Measurements from ENCODE around the gene RHBG. TPM values are rescaled to one million over a fixed set of nuclear protein-coding genes. Genes with fewer than 3 reads are reported as not detected.

The RHBG gene
- total RNA-seq, 4 donors from 2014 or later, result not detected

DNA sequence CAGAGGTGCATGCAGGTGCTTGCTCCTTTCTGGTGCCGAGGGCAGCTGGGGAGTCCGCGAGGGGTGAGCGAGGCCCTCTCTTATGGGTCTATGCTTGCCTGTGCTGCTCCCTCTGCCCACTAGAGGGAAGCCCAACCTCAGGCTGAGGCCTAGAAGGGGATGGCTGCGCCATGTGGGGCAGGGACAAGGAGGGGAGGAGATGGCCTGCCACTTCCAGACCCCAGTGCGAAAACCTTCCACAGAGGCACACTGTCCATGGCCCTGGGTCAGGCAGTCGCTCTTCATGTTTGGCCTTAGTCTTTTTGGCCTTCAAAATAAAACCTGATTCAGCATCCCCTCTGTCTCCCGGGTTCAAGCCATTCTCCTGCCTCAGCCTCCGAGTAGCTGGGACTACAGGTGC, 14.0 kb downstream of the RHBG start:
- Histone ChIP-seq H3K27ac (no peak overlapping the region), H3K9me3 (no peaks in the 10 kb centered on the region), H3K4me3 (replicated peaks in 1 of 3) (no peak overlapping the region), H3K36me3 (no peaks in the 10 kb centered on the region), H3K27me3 (no peaks in the 10 kb centered on the region), H3K4me1 (no peaks in the 10 kb centered on the region)
- DNase-seq, result peak; percentile 53 to 64
- TF ChIP-seq, protein P1, sequence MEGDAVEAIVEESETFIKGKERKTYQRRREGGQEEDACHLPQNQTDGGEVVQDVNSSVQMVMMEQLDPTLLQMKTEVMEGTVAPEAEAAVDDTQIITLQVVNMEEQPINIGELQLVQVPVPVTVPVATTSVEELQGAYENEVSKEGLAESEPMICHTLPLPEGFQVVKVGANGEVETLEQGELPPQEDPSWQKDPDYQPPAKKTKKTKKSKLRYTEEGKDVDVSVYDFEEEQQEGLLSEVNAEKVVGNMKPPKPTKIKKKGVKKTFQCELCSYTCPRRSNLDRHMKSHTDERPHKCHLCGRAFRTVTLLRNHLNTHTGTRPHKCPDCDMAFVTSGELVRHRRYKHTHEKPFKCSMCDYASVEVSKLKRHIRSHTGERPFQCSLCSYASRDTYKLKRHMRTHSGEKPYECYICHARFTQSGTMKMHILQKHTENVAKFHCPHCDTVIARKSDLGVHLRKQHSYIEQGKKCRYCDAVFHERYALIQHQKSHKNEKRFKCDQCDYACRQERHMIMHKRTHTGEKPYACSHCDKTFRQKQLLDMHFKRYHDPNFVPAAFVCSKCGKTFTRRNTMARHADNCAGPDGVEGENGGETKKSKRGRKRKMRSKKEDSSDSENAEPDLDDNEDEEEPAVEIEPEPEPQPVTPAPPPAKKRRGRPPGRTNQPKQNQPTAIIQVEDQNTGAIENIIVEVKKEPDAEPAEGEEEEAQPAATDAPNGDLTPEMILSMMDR (IDR thresholded peaks at IDR 0.05), result peak; percentile 29 to 80 (median 57)
- no peak for TF ChIP-seq POLR2A (IDR thresholded peaks at IDR 0.05)
- WGBS, 2 donors, result 34 to 40% methylated on average over 7 to 8 of the region's 9 CpGs
- intact Hi-C loops (cut with DNase I), result no loop called here

DNA sequence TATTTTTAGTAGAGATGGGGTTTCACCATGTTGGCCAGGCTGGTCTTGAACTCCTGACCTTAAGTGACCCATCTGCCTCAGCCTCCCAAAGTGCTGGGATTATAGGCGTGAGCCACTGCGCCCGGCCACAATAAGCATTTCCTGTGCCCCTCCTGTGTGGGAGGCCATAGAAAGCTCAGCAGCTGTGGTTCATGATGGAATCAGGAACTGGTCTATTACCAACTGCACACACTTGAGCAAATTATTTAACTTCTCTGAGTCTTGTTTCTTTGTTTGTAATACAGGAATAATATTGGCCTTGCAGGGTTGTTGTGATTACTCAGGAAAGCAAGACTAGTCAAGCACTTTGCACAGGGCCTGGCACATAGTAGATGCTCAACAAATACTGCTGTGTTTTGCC, 15.0 kb downstream of the RHBG start:
- no peak overlapping the region for H3K4me3 ChIP-seq (replicated peaks in 1 of 3)
- no peaks in the 10 kb centered on the region for H3K36me3 ChIP-seq
- intact Hi-C loops (cut with DNase I), result no loop called here
- no peaks in the 10 kb centered on the region for H3K4me1 ChIP-seq
- DNase-seq, result no peak
- 65 to 94% methylated on average over 3 of the region's 3 CpGs for WGBS, 2 donors
- TF ChIP-seq POLR2A (IDR thresholded peaks at IDR 0.05), result no peak
- TF ChIP-seq, protein P1 (IDR thresholded peaks at IDR 0.05), result no peak
- H3K27ac ChIP-seq, result no peak overlapping the region
- H3K9me3 ChIP-seq, result no peaks in the 10 kb centered on the region
- H3K27me3 ChIP-seq, result no peaks in the 10 kb centered on the region

DNA sequence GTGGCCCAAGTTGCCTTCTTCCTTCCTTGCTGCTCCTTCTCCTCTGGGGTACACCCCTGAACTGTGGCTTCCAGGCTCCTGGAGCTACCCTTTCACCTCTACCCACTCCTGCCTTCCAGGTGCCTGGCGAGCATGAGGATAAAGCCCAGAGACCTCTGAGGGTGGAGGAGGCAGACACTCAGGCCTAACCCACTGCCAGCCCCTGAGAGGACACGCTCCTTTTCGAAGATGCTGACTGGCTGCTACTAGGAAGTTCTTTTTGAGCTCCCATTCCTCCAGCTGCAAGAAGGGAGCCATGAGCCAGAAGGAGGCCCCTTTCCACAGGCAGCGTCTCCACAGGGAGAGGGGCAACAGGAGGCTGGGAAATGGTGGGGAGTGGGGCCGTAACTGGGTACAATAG, 15.6 kb downstream of the RHBG start:
- no peak for DNase-seq
- no peak overlapping the region for H3K27ac ChIP-seq
- intact Hi-C loops (cut with DNase I), result loop anchor here (5.0 kb wide), 2 partner anchors 63 to 223 kb away; no protein-coding TSS in a partner anchor
- WGBS, 2 donors, result 90 to 94% methylated on average over 4 to 5 of the region's 5 CpGs
- no peaks in the 10 kb centered on the region for H3K27me3 ChIP-seq
- no peak overlapping the region for H3K4me3 ChIP-seq (replicated peaks in 1 of 3)
- H3K4me1 ChIP-seq, result no peaks in the 10 kb centered on the region
- no peaks in the 10 kb centered on the region for H3K36me3 ChIP-seq
- no peak for TF ChIP-seq POLR2A (IDR thresholded peaks at IDR 0.05)
- TF ChIP-seq, protein P1 (IDR thresholded peaks at IDR 0.05), result no peak
- H3K9me3 ChIP-seq, result no peaks in the 10 kb centered on the region

- Histone ChIP-seq H3K4me3 (replicated peaks in 1 of 3) (no peak overlapping the region), H3K4me1 (no peaks in the 10 kb centered on the region), H3K36me3 (no peaks in the 10 kb centered on the region), H3K27ac (no peak overlapping the region), H3K27me3 (no peaks in the 10 kb centered on the region), H3K9me3 (no peaks in the 10 kb centered on the region)
- no peak for TF ChIP-seq POLR2A (IDR thresholded peaks at IDR 0.05)
- TF ChIP-seq, protein P1 (IDR thresholded peaks at IDR 0.05), result peak; percentile 68 to 90 (median 82)
- 13 to 18% methylated on average over 9 of the region's 9 CpGs for WGBS, 2 donors
- DNase-seq, result peak; percentile 42 to 59
- intact Hi-C loops (cut with DNase I), result loop anchor here (5.0 kb wide), 2 partner anchors 62 to 222 kb away; no protein-coding TSS in a partner anchor
Measured at GRCh38 chr1:156385534-156386031, 16.6 kb downstream of the RHBG start.

DNA sequence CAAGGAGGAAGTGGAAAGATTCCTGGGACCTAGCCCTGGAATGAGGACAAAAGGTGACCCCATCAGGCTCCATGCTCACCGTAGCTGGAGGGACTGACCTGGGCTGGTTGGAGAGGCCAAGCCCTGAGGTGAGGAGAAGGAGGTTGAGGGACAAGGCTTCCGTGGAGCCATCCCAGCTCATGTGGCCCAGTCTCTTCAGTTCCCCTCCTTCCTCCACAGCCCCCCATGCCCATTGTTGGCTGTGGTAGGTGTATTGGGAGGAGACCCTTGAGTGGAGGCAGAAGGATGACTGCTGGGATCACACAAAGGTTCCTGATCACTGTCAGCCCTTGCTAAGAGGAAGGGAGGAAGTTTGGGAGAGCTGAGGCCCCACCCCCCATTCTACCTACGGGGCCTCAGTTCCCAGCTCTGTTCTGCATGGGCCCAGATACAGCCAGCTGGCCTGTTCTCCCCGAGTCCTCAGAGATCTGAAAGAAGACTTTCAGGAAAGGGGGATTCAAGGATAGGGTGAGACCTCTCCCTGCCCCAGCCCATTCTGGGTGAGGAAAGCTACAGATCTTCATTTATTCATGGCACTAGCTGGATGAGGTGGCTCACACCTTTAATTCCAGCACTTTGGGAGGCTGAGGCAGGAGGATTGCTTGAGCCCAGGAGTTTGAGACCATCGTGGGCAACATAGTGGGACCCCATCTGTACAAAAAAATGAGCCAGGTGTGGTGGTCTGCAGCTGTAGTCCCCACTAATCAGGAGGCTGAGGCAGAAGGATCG, 17.3 kb downstream of the RHBG start:
- intact Hi-C loops (cut with DNase I), result loop anchor here (5.0 kb wide), 2 partner anchors 61 to 221 kb away; no protein-coding TSS in a partner anchor
- no peak for DNase-seq
- Histone ChIP-seq H3K36me3 (no peaks in the 10 kb centered on the region), H3K4me1 (no peaks in the 10 kb centered on the region), H3K4me3 (replicated peaks in 1 of 3) (no peak overlapping the region), H3K27me3 (no peaks in the 10 kb centered on the region), H3K27ac (no peak overlapping the region), H3K9me3 (no peaks in the 10 kb centered on the region)
- WGBS, 2 donors, result 79 to 81% methylated on average over 5 to 6 of the region's 6 CpGs
- TF ChIP-seq, protein P1 (IDR thresholded peaks at IDR 0.05), result no peak
- TF ChIP-seq POLR2A (IDR thresholded peaks at IDR 0.05), result no peak
